HepG2 (cell line): ENCODE measurements around the gene ANKRD37. TPM values are rescaled to one million over a fixed set of nuclear protein-coding genes. Genes with fewer than 3 reads are reported as not detected.

Experiments used
- ADNP ChIP-seq: sonication (generic); formaldehyde crosslinking; IDR thresholded peaks from 2 replicates; pipeline ENCODE4 v1.4.0; 2020; ENCODE audit warnings: missing genetic modification reagents
- BHLHE40 ChIP-seq: IDR thresholded peaks from 2 replicates; pipeline ENCODE4 v1.6.1; 2011; ENCODE audit warnings: low read length, improper control_type of control experiment
- CAMTA2 ChIP-seq: sonication (generic); formaldehyde crosslinking; IDR thresholded peaks from 2 replicates; pipeline ENCODE4 v1.4.0; 2020; ENCODE audit warnings: mild to moderate bottlenecking, missing genetic modification reagents, borderline replicate concordance
- DRAP1 ChIP-seq: IDR thresholded peaks from 2 replicates; pipeline ENCODE4 v1.6.1; 2016; ENCODE audit warnings: missing genetic modification reagents, missing compliant biosample characterization
- HNF4A ChIP-seq: sonication (generic); formaldehyde crosslinking; IDR thresholded peaks from 2 replicates; pipeline ENCODE4 v1.4.0; 2020; ENCODE audit warnings: missing genetic modification reagents
- KLF6 ChIP-seq: IDR thresholded peaks from 2 replicates; pipeline ENCODE4 v1.8.0; 2016; ENCODE audit warnings: missing biosample characterization, missing genetic modification reagents
- MLX ChIP-seq: IDR thresholded peaks from 2 replicates; pipeline ENCODE4 v1.6.1; 2016
- NFRKB ChIP-seq: fragments of 450-650 bp; IDR thresholded peaks from 2 replicates; pipeline ENCODE4 v1.6.1; 2017
- PATZ1 ChIP-seq: sonication (generic); formaldehyde crosslinking; IDR thresholded peaks from 2 replicates; pipeline ENCODE4 v1.4.0; 2020; ENCODE audit warnings: missing genetic modification reagents
- RORA ChIP-seq: sonication (generic); formaldehyde crosslinking; IDR thresholded peaks from 2 replicates; pipeline ENCODE4 v1.5.0; 2020; ENCODE audit warnings: mild to moderate bottlenecking, missing genetic modification reagents, moderate library complexity
- SP5 ChIP-seq: IDR thresholded peaks from 2 replicates; pipeline ENCODE4 v1.6.1; 2016; ENCODE audit warnings: low read depth, borderline replicate concordance
- SUZ12 ChIP-seq: fragments of 150-350 bp; IDR thresholded peaks from 2 replicates; pipeline ENCODE4 v1.6.1; 2014; ENCODE audit warnings: low read depth, low read length
- TERF1 ChIP-seq: sonication (generic); formaldehyde crosslinking; IDR thresholded peaks from 2 replicates; pipeline ENCODE4 v1.8.0; 2022; ENCODE audit warnings: mild to moderate bottlenecking, missing genetic modification reagents, moderate library complexity
- TGIF2 ChIP-seq: IDR thresholded peaks from 2 replicates; pipeline ENCODE4 v1.6.1; 2016; ENCODE audit warnings: control low read depth, missing compliant biosample characterization
- ZBTB38 ChIP-seq: sonication (generic); formaldehyde crosslinking; IDR thresholded peaks from 2 replicates; pipeline ENCODE4 v1.5.1; 2020; ENCODE audit warnings: mild to moderate bottlenecking, missing genetic modification reagents
- ZBTB7B ChIP-seq: sonication (generic); formaldehyde crosslinking; IDR thresholded peaks from 2 replicates; pipeline ENCODE4 v1.4.0; 2020; ENCODE audit warnings: missing genetic modification reagents
- ZNF354B ChIP-seq: sonication (generic); formaldehyde crosslinking; IDR thresholded peaks from 2 replicates; pipeline ENCODE4 v1.8.0; 2022; ENCODE audit warnings: mild to moderate bottlenecking, missing genetic modification reagents
- ZNF580 ChIP-seq: IDR thresholded peaks from 2 replicates; pipeline ENCODE4 v1.6.1; 2016; ENCODE audit warnings: low read depth, borderline replicate concordance
- ZNF710 ChIP-seq: sonication (generic); formaldehyde crosslinking; IDR thresholded peaks from 2 replicates; pipeline ENCODE4 v1.5.0; 2020; ENCODE audit warnings: mild to moderate bottlenecking, missing genetic modification reagents, borderline replicate concordance
- ZNF800 ChIP-seq: sonication (generic); formaldehyde crosslinking; IDR thresholded peaks from 2 replicates; pipeline ENCODE4 v1.4.0; 2020; ENCODE audit warnings: missing genetic modification reagents
- ZSCAN30 ChIP-seq: sonication (generic); formaldehyde crosslinking; IDR thresholded peaks from 2 replicates; pipeline ENCODE4 v1.5.0; 2020; ENCODE audit warnings: mild to moderate bottlenecking, missing genetic modification reagents
- ZZZ3 ChIP-seq: sonication (generic); formaldehyde crosslinking; IDR thresholded peaks from 2 replicates; pipeline ENCODE4 v1.4.0; 2020; ENCODE audit warnings: missing genetic modification reagents, mild to moderate bottlenecking, borderline replicate concordance
- polyA plus RNA-seq, 8 experiments: library from polyadenylated mRNA; depleted of rRNA in 3 of 8; stranded (reverse) in 7 of 8; unstranded in 1 of 8; fragments of >200 nt; fragmentation: Illumina TruSeq in 4 of 8; extraction: Trizol in 4 of 8; gene quantifications; 2 replicates each; pipeline versions ENCODE4 v1.2.1 to v1.2.3, GENCODE V29; 2011 to 2016; ENCODE audit warnings: low read depth in 4 of 8, missing spikeins in 1 of 8, mixed read lengths in 1 of 8; ENCODE audit not compliant: insufficient read depth in 1 of 8
- total RNA-seq, 5 experiments: library from RNA; depleted of rRNA; stranded (reverse); fragments of >200 nt; fragmentation: Illumina TruSeq; extraction: Trizol; gene quantifications; 2 replicates each; pipeline ENCODE4 v1.2.3, GENCODE V29; 2016; ENCODE audit warnings: low read depth in 1 of 5

ANKRD37 gene
- total and polyA plus RNA-seq, 2 of the 13 experiments (the other 11 are each of a cell fraction or from before 2014, with no cell fraction given): 2.2 to 51.4 TPM

GRCh38 chr4:185395956-185396723 lies 501 bp upstream of the ANKRD37 start (continued):
- TF ChIP-seq DRAP1 (CRISPR knock-in tag): no peak; the same call in 1 of the 2 replicates
- TF ChIP-seq ZNF710 (CRISPR knock-in tag): 0 out of 2 replicates have a peak, but pooled peaks have one; percentile 71
- no peak for TF ChIP-seq ADNP (CRISPR knock-in tag)
- TF ChIP-seq PATZ1 (CRISPR knock-in tag): peak; percentile 63
- TF ChIP-seq SUZ12: no peak
- TF ChIP-seq MLX (CRISPR knock-in tag): peak; percentile 10; the same call in 1 of the 2 replicates
- no peak for TF ChIP-seq TGIF2
- peak; percentile 83; the same call in 1 of the 2 replicates for TF ChIP-seq KLF6 (CRISPR knock-in tag)
- no peak for TF ChIP-seq NFRKB
- TF ChIP-seq ZNF354B: peak; percentile 96; the same call in 1 of the 2 replicates
- TF ChIP-seq SP5 (CRISPR knock-in tag): peak; percentile 79
- no peak; the same call in 1 of the 2 replicates for TF ChIP-seq ZZZ3 (CRISPR knock-in tag)
- TF ChIP-seq ZNF580 (CRISPR knock-in tag): peak; percentile 88; the same call in 1 of the 2 replicates
- TF ChIP-seq BHLHE40: peak; percentile 95
- TF ChIP-seq TERF1 (CRISPR knock-in tag): peak; percentile 98
- peak; percentile 85; the same call in 1 of the 2 replicates for TF ChIP-seq CAMTA2
- TF ChIP-seq HNF4A (CRISPR knock-in tag): no peak; the same call in 1 of the 2 replicates
- no peak for TF ChIP-seq RORA (CRISPR knock-in tag)
- peak; percentile 82 for TF ChIP-seq ZBTB7B (CRISPR knock-in tag)
- peak; percentile 98 for TF ChIP-seq ZSCAN30 (CRISPR knock-in tag)
- TF ChIP-seq ZNF800 (CRISPR knock-in tag): peak; percentile 96
- TF ChIP-seq ZBTB38 (CRISPR knock-in tag): peak; percentile 89; the same call in 1 of the 2 replicates
